ENCODE measurements around the gene PLCL1. TPM values are rescaled to one million over a fixed set of nuclear protein-coding genes. Genes with fewer than 3 reads are reported as not detected.

The PLCL1 gene
- total and polyA plus RNA-seq, 12 donors = 1.6 to 24.0 (median 4.9) TPM

GRCh38 chr2:197930570-197931278, 126.3 kb downstream of the PLCL1 start:
- no peak overlapping the region for H3K4me3 ChIP-seq
- H3K36me3 ChIP-seq (replicated peaks in 1 of 2) = no peaks in the 10 kb centered on the region
- H3K9me3 ChIP-seq (replicated peaks in 1 of 3) = no peaks in the 10 kb centered on the region
- WGBS, 4 donors = 87 to 93% (median 90%) methylated on average over 4 of the region's 4 CpGs
- intact Hi-C loops (cut with DNase I) = no loop called here
- no peak for DNase-seq
- no peak for TF ChIP-seq POLR2A (IDR thresholded peaks at IDR 0.05)
- H3K4me1 ChIP-seq (replicated peaks in 1 of 2) = peaks cover 18 to 19% of the 10 kb centered on the region in 2 donors
- H3K27ac ChIP-seq = no peak overlapping the region
- H3K27me3 ChIP-seq = no peaks in the 10 kb centered on the region

- TF ChIP-seq CTCF (IDR thresholded peaks at IDR 0.05) (no peak), POLR2A (IDR thresholded peaks at IDR 0.05) (no peak)
- intact Hi-C loops (cut with DNase I) = no loop called here
- Histone ChIP-seq H3K4me1 (replicated peaks in 1 of 2) (peaks cover 18 to 19% of the 10 kb centered on the region in 2 donors), H3K36me3 (replicated peaks in 1 of 2) (no peaks in the 10 kb centered on the region), H3K4me3 (no peak overlapping the region), H3K9me3 (replicated peaks in 1 of 3) (no peaks in the 10 kb centered on the region), H3K27ac (no peak overlapping the region), H3K27me3 (no peaks in the 10 kb centered on the region)
- no peak for DNase-seq
- 68 to 86% (median 78%) methylated on average over 1 of the region's 1 CpG for WGBS, 4 donors
Observed at GRCh38 chr2:197931661-197932312, 127.4 kb downstream of the PLCL1 start.

GRCh38 chr2:197932374-197932773, 128.0 kb downstream of the PLCL1 start:
- TF ChIP-seq CTCF (IDR thresholded peaks at IDR 0.05) (no peak), POLR2A (IDR thresholded peaks at IDR 0.05) (no peak)
- H3K4me3 ChIP-seq = no peak overlapping the region
- intact Hi-C loops (cut with DNase I) = no loop called here
- no peak for DNase-seq
- H3K27ac ChIP-seq = no peak overlapping the region
- WGBS, 4 donors = 90 to 96% (median 95%) methylated on average over 5 of the region's 5 CpGs
- H3K9me3 ChIP-seq (replicated peaks in 1 of 3) = no peaks in the 10 kb centered on the region
- no peaks in the 10 kb centered on the region for H3K27me3 ChIP-seq
- no peaks in the 10 kb centered on the region for H3K36me3 ChIP-seq (replicated peaks in 1 of 2)
- peaks cover 15 to 17% of the 10 kb centered on the region in 2 donors for H3K4me1 ChIP-seq (replicated peaks in 1 of 2)

DNA sequence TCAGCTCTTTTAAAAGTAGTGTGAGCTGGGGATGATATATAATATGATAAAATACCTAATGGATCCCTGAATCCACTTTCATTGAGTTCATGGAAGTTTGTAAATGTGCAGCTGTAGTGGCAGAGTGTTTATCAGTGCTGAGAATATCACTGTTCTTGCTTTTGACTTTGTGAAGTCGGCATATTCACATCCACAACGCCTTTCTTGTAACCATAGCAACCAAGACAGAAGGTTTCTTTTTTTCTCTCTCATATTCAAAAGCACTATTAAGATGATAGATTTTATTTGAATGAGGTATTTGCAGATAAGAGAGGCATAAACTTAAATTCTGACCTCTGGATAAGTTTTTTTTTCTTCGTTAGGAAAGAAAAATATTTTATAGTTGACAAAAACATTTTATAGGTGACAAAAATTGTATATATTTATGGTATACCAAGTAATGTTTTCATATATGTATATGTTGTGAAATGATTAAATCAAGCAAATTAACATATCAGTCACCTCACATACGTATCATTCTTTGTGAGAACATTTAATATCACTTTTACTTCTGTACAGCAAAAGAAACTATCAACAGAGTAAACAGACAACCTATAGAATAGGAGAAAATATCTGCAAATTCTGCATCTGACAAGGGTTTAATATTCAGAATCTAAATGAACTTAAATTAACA, 130.0 kb downstream of the PLCL1 start:
- intact Hi-C loops (cut with DNase I) = no loop called here
- H3K4me1 ChIP-seq (replicated peaks in 1 of 2) = peaks cover 0 to under 1% of the 10 kb centered on the region in 2 donors
- no peak for DNase-seq
- H3K4me3 ChIP-seq = no peak overlapping the region
- H3K36me3 ChIP-seq (replicated peaks in 1 of 2) = no peaks in the 10 kb centered on the region
- no peaks in the 10 kb centered on the region for H3K9me3 ChIP-seq (replicated peaks in 1 of 3)
- TF ChIP-seq CTCF (IDR thresholded peaks at IDR 0.05) (no peak), POLR2A (IDR thresholded peaks at IDR 0.05) (no peak)
- H3K27me3 ChIP-seq = no peaks in the 10 kb centered on the region
- whole genome bisulfite sequencing, 4 donors = 61 to 71% (median 68%) methylated on average over 4 of the region's 4 CpGs
- H3K27ac ChIP-seq = no peak overlapping the region

Measured in adrenal gland (tissue), 12 donors.